A673 (cell line): ENCODE measurements around the gene NBPF26. TPM values are rescaled to one million over a fixed set of nuclear protein-coding genes. Genes with fewer than 3 reads are reported as not detected.
A peak's percentile ranks its signal among the peaks of the same experiment; 100 is the strongest.
"Not testable (repeated sequence)": the region's sequence is repeated elsewhere in the genome, so short reads cannot be mapped to it uniquely, and the experiment has no call there.

Experiments used
- Bru-seq: library from RNA; stranded (reverse); fragments of 400-500 nt; gene quantifications from one replicate; lab custom pipeline; 2021; lab: Mats Ljungman, UMichigan
- BruChase-seq, 2 experiments: library from RNA; stranded (reverse); fragments of 400-500 nt; gene quantifications; one replicate each; lab custom pipeline; 2021; lab: Mats Ljungman, UMichigan
- BruUV-seq: library from RNA; stranded (reverse); fragments of 400-500 nt; replicated peaks from 2 replicates; lab custom pipeline; 2021; lab: Mats Ljungman, UMichigan
- CTCF ChIA-PET: fragments of 300-600 bp; sonication (Branson Sonifier 250); formaldehyde crosslinking; loops from one replicate; lab custom pipeline; 2022; ENCODE audit warnings: antibody characterized with exemption; lab: Charles Lee
- POLR2A ChIA-PET: fragments of 300-600 bp; sonication (Branson Sonifier 250); formaldehyde crosslinking; loops from one replicate; lab custom pipeline; 2022; ENCODE audit warnings: antibody characterized with exemption; ENCODE audit not compliant: low non-redundant PET; lab: Charles Lee
- DNase-seq: peaks from one replicate; pipeline ENCODE4 v3.0.0-alpha.2; 2015; ENCODE audit warnings: low spot score
- H3K27ac ChIP-seq: fragments of 200-600 bp; sonication (generic); 2 replicates; pipeline ENCODE4 v1.5.1; 2016; ENCODE audit warnings: mixed run types, low read depth, mild to moderate bottlenecking, mixed read lengths, antibody characterized with exemption, low read length; ENCODE audit not compliant: poor library complexity, severe bottlenecking
- H3K27me3 ChIP-seq: fragments of 200-600 bp; sonication (generic); replicated peaks from 2 replicates; pipeline ENCODE4 v1.6.1; 2017; ENCODE audit warnings: mixed run types, low read depth, mild to moderate bottlenecking, mixed read lengths, antibody characterized with exemption, low read length; ENCODE audit not compliant: insufficient read depth, poor library complexity
- H3K36me3 ChIP-seq: fragments of 200-600 bp; sonication (generic); 2 replicates; pipeline ENCODE4 v1.6.1; 2016; ENCODE audit warnings: mixed run types, mild to moderate bottlenecking, mixed read lengths, antibody characterized with exemption, low read length; ENCODE audit not compliant: insufficient read depth, poor library complexity, severe bottlenecking
- H3K4me1 ChIP-seq: fragments of 200-600 bp; sonication (generic); 2 replicates; pipeline ENCODE4 v1.6.1; 2017; ENCODE audit warnings: mixed run types, mild to moderate bottlenecking, mixed read lengths, antibody characterized with exemption, low read length; ENCODE audit not compliant: insufficient read depth, poor library complexity, severe bottlenecking
- H3K4me3 ChIP-seq: fragments of 200-600 bp; sonication (generic); 2 replicates; pipeline ENCODE4 v1.5.1; 2016; ENCODE audit warnings: low read depth, mixed run types, mild to moderate bottlenecking, mixed read lengths, low read length; ENCODE audit not compliant: poor library complexity, severe bottlenecking
- H3K9me3 ChIP-seq: fragments of 200-600 bp; sonication (generic); 2 replicates; pipeline ENCODE4 v1.6.1; 2016; ENCODE audit warnings: mixed run types, low read depth, mild to moderate bottlenecking, mixed read lengths, antibody characterized with exemption, low read length; ENCODE audit not compliant: poor library complexity, severe bottlenecking
- intact Hi-C: fragments of 100-400 bp; cut with micrococcal nuclease; formaldehyde crosslinking; loops from one replicate; pipeline ENCODE4 v1.10.0; 2022; ENCODE audit not compliant: unreplicated experiment
- long read RNA-seq: library from polyadenylated mRNA; stranded (forward); transcript quantifications from one replicate; pipeline ENCODE4 v2.0.0, GENCODE V29; 2022
- total RNA-seq: library from RNA; stranded (reverse); gene quantifications from 2 replicates; pipeline ENCODE4 v1.2.3, GENCODE V29; 2021

NBPF26 gene
- 2.5 and 2.9 TPM in 2 replicates for total RNA-seq
- percentile 31 among the genes with signal in this experiment for Bru-seq, nascent RNA
- percentile 35 among the genes with signal in this experiment for BruChase-seq, experiment 1, labeled RNA remaining after a 2-hour chase
- percentile 37 among the genes with signal in this experiment for BruChase-seq, experiment 2, labeled RNA remaining after a 6-hour chase
- long read RNA-seq, partial matches to known transcripts: 0 of 1 reads
- long read RNA-seq, other reads (novel, unspliced or antisense): 1 of 1 reads

DNA sequence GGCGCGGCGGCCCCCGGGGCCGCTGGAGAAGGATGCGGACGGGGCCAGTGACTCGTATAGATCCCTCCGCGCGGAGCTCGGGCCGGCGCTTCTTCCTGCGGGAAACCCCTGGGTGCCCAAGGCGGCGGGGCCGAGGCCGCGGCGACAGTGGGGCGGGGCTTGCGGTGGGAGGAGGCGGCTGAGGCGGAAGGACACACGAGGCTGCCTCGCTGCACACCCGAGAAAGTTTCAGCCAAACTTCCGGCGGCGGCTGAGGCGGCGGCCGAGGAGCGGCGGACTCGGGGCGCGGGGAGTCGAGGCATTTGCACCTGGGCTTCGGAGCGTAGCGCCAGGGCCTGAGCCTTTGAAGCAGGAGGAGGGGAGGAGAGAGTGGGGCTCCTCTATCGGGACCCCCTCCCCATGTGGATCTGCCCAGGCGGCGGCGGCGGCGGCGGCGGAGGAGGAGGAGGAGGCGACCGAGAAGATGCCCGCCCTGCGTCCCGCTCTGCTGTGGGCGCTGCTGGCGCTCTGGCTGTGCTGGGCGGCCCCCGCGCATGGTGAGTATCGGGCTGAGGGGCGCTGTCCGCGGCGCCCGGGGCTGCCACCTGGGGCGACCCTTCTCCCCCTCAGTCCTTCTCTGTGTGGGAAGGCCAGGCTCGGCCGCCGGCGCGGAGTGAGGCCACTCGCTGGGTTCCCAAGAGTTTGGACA, at the start of gene NBPF26:
TSS of gene NBPF26 (plus strand) at position 231 of the 688 bp plus-strand sequence.
- BruUV-seq, POLR2A ChIA-PET, H3K4me3 ChIP-seq, H3K27ac ChIP-seq, CTCF ChIA-PET, H3K9me3 ChIP-seq, H3K27me3 ChIP-seq, H3K36me3 ChIP-seq, H3K4me1 ChIP-seq, intact Hi-C loops: not testable (repeated sequence)
- DNase-seq: peak; percentile 0

DNA sequence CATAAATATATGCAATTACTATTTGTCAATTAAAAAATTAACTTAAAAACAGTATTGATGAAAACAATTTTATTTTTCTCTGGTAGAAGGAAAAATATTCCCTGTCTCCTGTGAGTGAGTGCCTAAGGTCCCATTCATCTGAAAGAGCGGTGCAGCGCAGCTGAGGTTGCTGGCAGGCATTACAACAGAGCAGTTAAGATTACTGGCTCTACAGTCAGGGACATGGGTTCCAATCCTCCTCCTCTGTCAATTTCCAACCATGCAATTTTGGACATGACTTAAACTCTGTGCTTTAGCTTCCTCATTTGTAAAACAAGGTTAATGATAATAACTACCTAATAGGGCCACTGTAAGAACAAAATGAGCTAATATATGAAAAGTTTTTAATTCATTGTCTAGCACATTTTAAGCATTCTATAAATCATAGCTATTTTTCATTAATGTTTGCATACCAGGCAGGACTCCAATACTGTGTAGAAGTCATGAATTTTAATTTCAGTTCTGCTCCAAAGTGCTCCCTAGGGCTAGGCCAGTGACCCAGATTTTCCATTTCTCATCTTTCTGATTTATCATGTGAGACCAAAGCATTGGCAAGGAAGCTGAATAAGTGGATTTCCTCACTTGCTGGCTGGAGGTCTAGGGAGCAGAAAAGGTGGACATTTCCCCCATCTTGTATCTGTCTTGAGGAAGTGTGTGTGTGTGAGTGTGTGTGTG, 43.5 kb upstream of the NBPF26 start:
- H3K4me1 ChIP-seq, H3K27me3 ChIP-seq, H3K36me3 ChIP-seq, H3K9me3 ChIP-seq, H3K27ac ChIP-seq, DNase-seq, H3K4me3 ChIP-seq, intact Hi-C loops, CTCF ChIA-PET, BruUV-seq, POLR2A ChIA-PET: not testable (repeated sequence)

DNA sequence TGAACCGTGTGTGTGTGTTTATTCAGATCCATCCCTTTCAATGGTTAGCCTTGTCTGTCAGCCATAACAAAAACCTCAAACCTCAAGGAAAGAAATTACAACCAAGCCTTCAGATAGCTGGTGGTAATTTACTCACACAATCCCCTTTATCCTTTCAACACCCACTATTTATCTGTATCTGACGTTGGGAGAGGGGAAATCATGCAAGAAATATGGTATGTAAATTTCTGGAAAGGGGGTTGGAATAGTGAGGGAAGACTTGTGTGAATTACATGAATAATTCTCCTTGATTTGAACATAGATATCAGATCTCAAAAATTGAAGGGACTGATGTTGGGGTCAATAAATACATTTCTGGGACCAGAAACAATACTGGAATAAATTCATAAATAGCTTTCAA, 42.8 kb upstream of the NBPF26 start:
- DNase-seq, CTCF ChIA-PET, BruUV-seq, H3K4me1 ChIP-seq, intact Hi-C loops, H3K36me3 ChIP-seq, POLR2A ChIA-PET, H3K9me3 ChIP-seq, H3K4me3 ChIP-seq, H3K27ac ChIP-seq, H3K27me3 ChIP-seq: not testable (repeated sequence)

DNA sequence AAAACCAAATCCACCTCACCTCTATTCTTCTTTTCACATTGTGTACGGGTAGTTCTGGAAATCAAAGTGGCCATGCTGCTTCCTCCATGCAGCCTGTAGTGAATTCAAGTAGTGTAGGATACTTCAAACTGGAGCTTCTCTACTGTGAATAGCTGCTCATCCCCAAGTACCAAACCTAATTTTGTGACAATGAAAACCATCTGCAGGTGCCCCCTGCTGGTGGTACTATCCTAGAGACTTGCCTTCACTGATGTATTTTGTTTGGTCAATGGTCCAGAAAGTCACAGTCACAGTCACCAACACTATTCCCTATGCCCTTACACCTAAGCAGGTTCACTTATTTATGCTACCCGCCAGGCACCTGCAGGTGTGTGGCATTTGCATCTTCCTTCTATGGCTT, 39.3 kb upstream of the NBPF26 start:
- intact Hi-C loops, H3K4me3 ChIP-seq, H3K4me1 ChIP-seq, POLR2A ChIA-PET, DNase-seq, H3K9me3 ChIP-seq, H3K36me3 ChIP-seq, CTCF ChIA-PET, H3K27ac ChIP-seq, BruUV-seq, H3K27me3 ChIP-seq: not testable (repeated sequence)

DNA sequence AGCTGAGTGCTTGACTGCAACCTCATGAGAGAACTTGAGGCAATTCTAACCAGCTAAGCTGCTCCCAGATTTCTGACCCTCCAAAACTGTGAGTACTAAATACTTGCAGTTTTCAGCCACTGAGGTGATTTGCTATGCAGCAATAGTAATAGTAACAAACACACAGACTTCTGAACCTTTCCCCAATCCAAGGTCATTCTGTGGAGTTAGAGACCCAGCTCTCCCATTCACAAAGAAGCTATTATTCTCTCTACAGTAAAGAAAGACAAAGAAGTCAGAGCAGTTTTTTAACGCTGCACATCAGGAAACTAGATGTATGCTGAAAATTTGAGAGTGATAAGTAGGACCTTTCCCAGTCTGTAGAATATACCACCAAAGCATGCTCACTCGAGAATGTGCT, 38.1 kb upstream of the NBPF26 start:
- H3K27me3 ChIP-seq, CTCF ChIA-PET, H3K9me3 ChIP-seq, POLR2A ChIA-PET, BruUV-seq, H3K4me3 ChIP-seq, H3K27ac ChIP-seq, H3K36me3 ChIP-seq, H3K4me1 ChIP-seq, DNase-seq, intact Hi-C loops: not testable (repeated sequence)

DNA sequence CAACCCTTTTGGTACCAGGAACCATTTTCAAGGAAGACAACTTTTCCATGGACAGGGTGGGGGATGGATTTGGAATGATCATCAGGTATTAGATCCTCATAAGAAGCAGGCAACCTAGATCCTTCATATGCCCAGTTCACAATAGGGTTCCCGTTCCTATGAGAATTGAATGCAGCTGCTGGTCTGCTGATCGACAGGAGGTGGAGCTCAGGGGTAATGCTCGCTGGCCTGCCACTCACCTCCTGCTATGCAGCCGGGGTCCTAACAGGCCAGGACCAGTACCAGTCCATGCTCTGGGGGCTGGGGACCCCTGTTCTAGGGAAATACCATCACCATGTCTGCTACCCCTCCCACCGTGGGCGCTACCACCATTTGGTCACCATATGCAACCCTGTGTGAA, 36.5 kb upstream of the NBPF26 start:
- H3K27me3 ChIP-seq, H3K4me3 ChIP-seq, H3K9me3 ChIP-seq, H3K27ac ChIP-seq, DNase-seq, intact Hi-C loops, H3K36me3 ChIP-seq, CTCF ChIA-PET, BruUV-seq, H3K4me1 ChIP-seq, POLR2A ChIA-PET: not testable (repeated sequence)

DNA sequence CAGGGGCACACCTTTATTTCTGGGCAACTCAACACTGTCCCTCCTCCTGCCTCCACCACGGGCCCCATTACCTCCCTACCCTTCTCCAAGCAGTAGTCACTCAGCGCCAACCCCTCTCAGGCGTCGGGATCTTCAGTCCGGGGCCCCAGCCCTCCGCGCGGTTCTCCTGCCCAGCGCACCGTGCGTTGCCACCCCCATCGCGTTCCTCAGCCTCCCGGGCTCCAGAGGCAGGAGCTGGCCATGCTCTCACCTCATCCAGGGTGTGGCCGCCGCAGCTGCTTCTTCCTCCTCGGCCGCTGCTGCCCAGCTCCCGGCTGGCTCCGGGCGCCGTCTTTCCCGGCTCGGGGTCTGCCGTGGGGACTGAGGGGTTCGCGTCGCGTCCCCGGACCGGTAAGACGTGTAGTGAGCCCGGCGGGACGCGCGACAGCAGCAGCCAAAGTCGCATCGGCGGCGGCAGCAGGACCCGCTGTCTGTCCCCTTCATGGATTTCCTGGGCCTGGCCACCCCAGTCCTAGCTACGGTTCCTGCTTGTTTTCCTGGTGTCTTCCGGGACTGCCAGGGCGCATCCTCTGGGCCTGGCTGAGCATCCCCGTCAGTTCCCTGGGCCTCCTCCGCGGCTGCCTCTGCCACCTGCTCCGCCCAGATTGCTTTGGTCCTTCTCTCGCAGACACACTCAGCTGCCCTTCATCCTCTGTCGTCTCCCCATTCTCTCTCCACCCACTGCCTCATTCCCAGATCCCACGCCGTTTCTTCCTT, 22.8 kb upstream of the NBPF26 start:
- H3K36me3 ChIP-seq, H3K4me3 ChIP-seq, H3K4me1 ChIP-seq, H3K9me3 ChIP-seq, H3K27ac ChIP-seq, intact Hi-C loops, CTCF ChIA-PET, DNase-seq, POLR2A ChIA-PET, BruUV-seq, H3K27me3 ChIP-seq: not testable (repeated sequence)
